ENCODE data around the gene RYR1. TPM values are rescaled to one million over a fixed set of nuclear protein-coding genes. Genes with fewer than 3 reads are reported as not detected.

The RYR1 gene
- total and polyA plus RNA-seq, 10 of the 15 experiments (the other 5 are each of a cell fraction or from before 2014, with no cell fraction given): under 0.01 to 0.32 (median 0.07) TPM; not detected in 1

DNA sequence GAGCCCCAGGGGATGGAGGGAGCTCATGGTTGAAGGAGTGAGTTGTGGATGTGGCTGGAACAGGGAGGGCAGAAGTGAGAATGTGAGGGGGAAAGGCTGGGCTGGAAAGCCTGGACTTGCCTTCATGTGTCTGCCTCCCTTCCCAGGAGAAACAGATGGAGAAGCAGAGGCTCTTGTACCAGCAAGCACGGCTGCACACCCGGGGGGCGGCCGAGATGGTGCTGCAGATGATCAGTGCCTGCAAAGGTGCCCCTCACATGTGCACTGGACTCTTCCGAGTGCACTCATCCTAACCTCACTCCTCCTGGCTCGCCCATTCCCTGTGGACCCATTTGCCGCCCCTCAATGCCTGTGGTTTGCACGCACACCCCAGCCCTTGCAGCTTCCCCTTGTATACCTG is 101.1 kb downstream of the RYR1 start (continued):
- TF ChIP-seq, protein P1, sequence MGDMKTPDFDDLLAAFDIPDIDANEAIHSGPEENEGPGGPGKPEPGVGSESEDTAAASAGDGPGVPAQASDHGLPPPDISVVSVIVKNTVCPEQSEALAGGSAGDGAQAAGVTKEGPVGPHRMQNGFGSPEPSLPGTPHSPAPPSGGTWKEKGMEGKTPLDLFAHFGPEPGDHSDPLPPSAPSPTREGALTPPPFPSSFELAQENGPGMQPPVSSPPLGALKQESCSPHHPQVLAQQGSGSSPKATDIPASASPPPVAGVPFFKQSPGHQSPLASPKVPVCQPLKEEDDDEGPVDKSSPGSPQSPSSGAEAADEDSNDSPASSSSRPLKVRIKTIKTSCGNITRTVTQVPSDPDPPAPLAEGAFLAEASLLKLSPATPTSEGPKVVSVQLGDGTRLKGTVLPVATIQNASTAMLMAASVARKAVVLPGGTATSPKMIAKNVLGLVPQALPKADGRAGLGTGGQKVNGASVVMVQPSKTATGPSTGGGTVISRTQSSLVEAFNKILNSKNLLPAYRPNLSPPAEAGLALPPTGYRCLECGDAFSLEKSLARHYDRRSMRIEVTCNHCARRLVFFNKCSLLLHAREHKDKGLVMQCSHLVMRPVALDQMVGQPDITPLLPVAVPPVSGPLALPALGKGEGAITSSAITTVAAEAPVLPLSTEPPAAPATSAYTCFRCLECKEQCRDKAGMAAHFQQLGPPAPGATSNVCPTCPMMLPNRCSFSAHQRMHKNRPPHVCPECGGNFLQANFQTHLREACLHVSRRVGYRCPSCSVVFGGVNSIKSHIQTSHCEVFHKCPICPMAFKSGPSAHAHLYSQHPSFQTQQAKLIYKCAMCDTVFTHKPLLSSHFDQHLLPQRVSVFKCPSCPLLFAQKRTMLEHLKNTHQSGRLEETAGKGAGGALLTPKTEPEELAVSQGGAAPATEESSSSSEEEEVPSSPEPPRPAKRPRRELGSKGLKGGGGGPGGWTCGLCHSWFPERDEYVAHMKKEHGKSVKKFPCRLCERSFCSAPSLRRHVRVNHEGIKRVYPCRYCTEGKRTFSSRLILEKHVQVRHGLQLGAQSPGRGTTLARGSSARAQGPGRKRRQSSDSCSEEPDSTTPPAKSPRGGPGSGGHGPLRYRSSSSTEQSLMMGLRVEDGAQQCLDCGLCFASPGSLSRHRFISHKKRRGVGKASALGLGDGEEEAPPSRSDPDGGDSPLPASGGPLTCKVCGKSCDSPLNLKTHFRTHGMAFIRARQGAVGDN (IDR thresholded peaks at IDR 0.05): no peak
- TF ChIP-seq SIX5 (IDR thresholded peaks at IDR 0.05; ENCODE audit: low read depth, low read length, severe bottlenecking): no peak
- no peak for TF ChIP-seq HSF1 (IDR thresholded peaks at IDR 0.05; ENCODE audit: low read depth, low read length)
- no peak for TF ChIP-seq STAT3 (IDR thresholded peaks at IDR 0.05; ENCODE audit: low read depth, low read length)
- TF ChIP-seq NR2C2 (IDR thresholded peaks at IDR 0.05; ENCODE audit: borderline replicate concordance, control insufficient read depth, insufficient read length, low read depth): no peak

GRCh38 chr19:38535212-38535611 is 101.7 kb downstream of the RYR1 start:
- no TSS peak for BruUV-seq (replicated peaks)
- RAD21 ChIA-PET (ENCODE audit: unreplicated experiment): no interaction called here
- Histone ChIP-seq H3K9ac (ENCODE audit: control insufficient read depth, insufficient read depth, low read length) (no peak overlapping the region), H3K36me3 (ENCODE audit: control insufficient read depth in 2 of 2, insufficient read depth in 2 of 2, low read length in 1 of 2) (no peaks in the 10 kb centered on the region), H2AFZ (ENCODE audit: control insufficient read depth, low read depth, low read length) (no peak overlapping the region), H3K27me3 (replicated peaks in 1 of 2; ENCODE audit: control insufficient read depth in 2 of 2, insufficient read depth in 2 of 2, low read length in 1 of 2) (no peaks in the 10 kb centered on the region), H4K20me1 (ENCODE audit: control insufficient read depth, insufficient read depth) (no peaks in the 10 kb centered on the region), H3K27ac (ENCODE audit: control insufficient read depth, insufficient read depth) (no peak overlapping the region), H3K4me3 (no peak overlapping the region), H3K4me2 (ENCODE audit: control insufficient read depth, insufficient read depth) (no peak overlapping the region), H3K79me2 (ENCODE audit: control insufficient read depth, insufficient read depth, low read length) (no peaks in the 10 kb centered on the region), H3K9me3 (replicated peaks; ENCODE audit: control insufficient read depth, insufficient read depth, low read length) (peaks cover 12% of the 10 kb centered on the region; the same call in 2 of the 3 replicates), H3K4me1 (ENCODE audit: control insufficient read depth, insufficient read depth, low read length) (no peaks in the 10 kb centered on the region)
- intact Hi-C loops (cut with micrococcal nuclease; ENCODE audit: unreplicated experiment) (no loop called here), in situ Hi-C loops (cut with MboI) (no loop called here)
- WGBS (ENCODE audit: insufficient coverage, insufficient replicate concordance, low lambda C conversion rate, missing lambda C conversion rate): 12% methylated on average over 3 of the region's 3 CpGs
- POLR2A ChIA-PET: no interaction called here
- no peak for FAIRE-seq
- SMC1A ChIA-PET (ENCODE audit: uncharacterized antibody, unreplicated experiment): no interaction called here
- no peak for ATAC-seq
- no peak for DNase-seq (ENCODE audit: low read depth, low spot score)
- CTCF ChIA-PET: interaction anchor here (1.3 kb wide), 1 partner anchor 21 kb away, joined by 4 read pairs; no protein-coding TSS in a partner anchor
- TF ChIP-seq RAD21 (IDR thresholded peaks at IDR 0.05; ENCODE audit: insufficient read depth, low read depth, low read length) (no peak), CHD1 (IDR thresholded peaks at IDR 0.05; ENCODE audit: low read depth, low read length) (no peak), SP1 (IDR thresholded peaks at IDR 0.05; ENCODE audit: low read depth, low read length) (no peak), ZBTB11 (CRISPR knock-in tag; IDR thresholded peaks at IDR 0.05) (no peak), IRF3 (IDR thresholded peaks at IDR 0.05) (no peak), MLLT1 (IDR thresholded peaks at IDR 0.05) (no peak)
